GM19467 (cell line): ENCODE measurements around the gene RBL1.

Experiments
- ATAC-seq: cut with Tn5 transposase; IDR thresholded peaks from one replicate; pipeline ENCODE4 v1.9.1; 2021; ENCODE audit warnings: mild to moderate bottlenecking, moderate library complexity; ENCODE audit not compliant: unreplicated experiment

Gene RBL1

DNA sequence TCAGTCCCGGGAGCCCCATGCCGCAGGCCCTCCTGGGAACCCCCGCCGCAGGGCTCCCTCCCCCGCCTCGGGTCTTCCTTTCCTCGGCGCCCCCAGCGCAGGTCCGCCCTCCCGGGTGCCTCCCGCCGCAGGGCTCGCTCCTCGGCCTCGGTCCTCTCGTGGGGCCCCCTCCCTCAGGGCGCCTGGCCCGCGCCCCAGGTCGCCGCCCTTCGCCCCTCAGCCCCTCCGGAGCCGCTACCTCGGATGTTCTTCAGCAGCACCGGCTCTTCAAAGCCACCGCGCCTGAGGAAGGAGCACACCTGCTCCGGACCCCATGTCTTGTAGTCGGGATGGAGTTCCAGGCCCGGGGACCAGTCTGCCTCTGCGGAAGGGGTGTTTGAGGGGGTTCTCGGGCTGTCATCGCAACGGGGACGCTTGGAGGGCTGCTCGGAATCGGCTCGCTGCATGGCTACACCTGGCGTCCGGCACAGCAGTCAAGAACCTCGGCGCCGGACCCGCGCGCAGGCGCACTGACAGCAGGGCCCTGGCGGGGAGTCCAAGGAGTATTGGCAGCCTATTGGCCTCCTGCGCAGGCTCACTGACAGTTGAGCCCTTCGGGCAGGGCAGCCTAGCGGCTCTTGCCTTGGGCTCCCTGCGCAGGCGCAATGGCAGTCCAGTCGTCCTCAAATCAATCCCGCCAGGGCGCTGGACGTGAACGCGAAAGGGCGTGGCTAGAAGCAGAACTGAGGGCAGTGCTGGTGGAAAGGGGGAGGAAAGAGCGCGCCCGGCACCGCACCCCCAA, 144.4 kb downstream of the RBL1 start, which contains the start of gene SAMHD1:
TSS of gene SAMHD1 (minus strand) at position 511 of the 781 bp plus-strand sequence. CDS start at position 446, 65 bp downstream.
- ATAC-seq, result peak; percentile 81

GRCh38 chr20:36950414-36951197, 145.2 kb downstream of the RBL1 start:
- peak; percentile 1 for ATAC-seq
